WERI-Rb-1 (cell line): ENCODE data around the gene ABCC1.
A peak's percentile ranks its signal among the peaks of the same experiment; 100 is the strongest.

Experiments used
- DNase-seq: peaks from one replicate; pipeline ENCODE4 v3.0.0-alpha.2; 2020
- H3K27ac ChIP-seq: fragments of 250-450 bp; sonication (Bioruptor Pico); 2 replicates; pipeline ENCODE4 v1.5.1; 2020; ENCODE audit warnings: mild to moderate bottlenecking, moderate library complexity
- H3K27me3 ChIP-seq: fragments of 250-450 bp; sonication (Bioruptor Pico); 2 replicates; pipeline ENCODE4 v1.5.1; 2021; ENCODE audit warnings: mild to moderate bottlenecking, low read depth, moderate library complexity; ENCODE audit not compliant: insufficient read depth, severe bottlenecking
- H3K36me3 ChIP-seq: fragments of 250-450 bp; sonication (Bioruptor Pico); 2 replicates; pipeline ENCODE4 v1.5.1; 2020; ENCODE audit warnings: mild to moderate bottlenecking, moderate library complexity
- H3K4me3 ChIP-seq: 2 replicates; pipeline ENCODE4 v1.5.1; 2011; ENCODE audit warnings: low read depth, mild to moderate bottlenecking, control low read depth, low read length
- H3K9me3 ChIP-seq: fragments of 250-450 bp; sonication (Bioruptor Pico); 2 replicates; pipeline ENCODE4 v1.5.1; 2021; ENCODE audit warnings: mild to moderate bottlenecking, moderate library complexity; ENCODE audit not compliant: severe bottlenecking
- CTCF ChIP-seq: IDR thresholded peaks from 2 replicates; pipeline ENCODE4 v1.5.1; 2011; ENCODE audit warnings: low read depth, mild to moderate bottlenecking, control low read depth, inconsistent platforms, low read length

The ABCC1 gene

GRCh38 chr16:15949210-15950160 is at the start of gene ABCC1:
ABCC1 (plus strand) TSS chr16:15949616; CDS start chr16:15949752, 136 bp downstream.
- peak; percentile 33 for DNase-seq
- H3K27ac ChIP-seq, result peak within 1 kb of the TSS; percentile 84
- TF ChIP-seq CTCF, result no peak
- no peaks in the 10 kb centered on the region for H3K9me3 ChIP-seq
- no peaks in the 10 kb centered on the region for H3K27me3 ChIP-seq
- H3K36me3 ChIP-seq, result peaks cover 2% of the 10 kb centered on the region; the same call in 1 of the 2 replicates
- H3K4me3 ChIP-seq, result peak within 1 kb of the TSS; percentile 86

- no peaks in the 10 kb centered on the region for H3K27me3 ChIP-seq
- DNase-seq, result no peak
- no peaks in the 10 kb centered on the region for H3K9me3 ChIP-seq
- no peaks in the 10 kb centered on the region for H3K36me3 ChIP-seq
- H3K27ac ChIP-seq, result no peak overlapping the region
- TF ChIP-seq CTCF, result no peak
- no peak overlapping the region for H3K4me3 ChIP-seq
These were observed 49.1 kb upstream of the ABCC1 start for GRCh38 chr16:15900357-15900756.

GRCh38 chr16:15900901-15901500 is 48.4 kb upstream of the ABCC1 start:
- no peaks in the 10 kb centered on the region for H3K36me3 ChIP-seq
- H3K4me3 ChIP-seq, result no peak overlapping the region
- DNase-seq, result no peak
- H3K27me3 ChIP-seq, result no peaks in the 10 kb centered on the region
- H3K9me3 ChIP-seq, result no peaks in the 10 kb centered on the region
- no peak for TF ChIP-seq CTCF
- no peak overlapping the region for H3K27ac ChIP-seq

- DNase-seq, result no peak
- no peak overlapping the region for H3K4me3 ChIP-seq
- no peaks in the 10 kb centered on the region for H3K9me3 ChIP-seq
- no peaks in the 10 kb centered on the region for H3K27me3 ChIP-seq
- no peaks in the 10 kb centered on the region for H3K36me3 ChIP-seq
- H3K27ac ChIP-seq, result no peak overlapping the region
- TF ChIP-seq CTCF, result no peak
These were observed 45.5 kb upstream of the ABCC1 start for GRCh38 chr16:15903960-15904359.

GRCh38 chr16:15906439-15906838 is 43.0 kb upstream of the ABCC1 start:
- Histone ChIP-seq H3K9me3 (no peaks in the 10 kb centered on the region), H3K36me3 (no peaks in the 10 kb centered on the region), H3K27ac (no peak overlapping the region), H3K4me3 (no peak overlapping the region), H3K27me3 (no peaks in the 10 kb centered on the region)
- no peak for DNase-seq
- no peak for TF ChIP-seq CTCF
